Urothelium cell line (cell line): Measurements from ENCODE around the gene APOBEC4.
"Not testable (repeated sequence)": the region's sequence is repeated elsewhere in the genome, so short reads cannot be mapped to it uniquely, and the experiment has no call there.

Source experiments
- DNase-seq: peaks from one replicate; pipeline ENCODE4 v3.0.0; 2011; ENCODE audit warnings: low spot score, mixed read lengths
- FAIRE-seq: peaks from 2 replicates; lab custom pipeline; 2011; peaks lifted over from hg19 to GRCh38; lab: Jason Lieb, UNC

Gene APOBEC4, protein sequence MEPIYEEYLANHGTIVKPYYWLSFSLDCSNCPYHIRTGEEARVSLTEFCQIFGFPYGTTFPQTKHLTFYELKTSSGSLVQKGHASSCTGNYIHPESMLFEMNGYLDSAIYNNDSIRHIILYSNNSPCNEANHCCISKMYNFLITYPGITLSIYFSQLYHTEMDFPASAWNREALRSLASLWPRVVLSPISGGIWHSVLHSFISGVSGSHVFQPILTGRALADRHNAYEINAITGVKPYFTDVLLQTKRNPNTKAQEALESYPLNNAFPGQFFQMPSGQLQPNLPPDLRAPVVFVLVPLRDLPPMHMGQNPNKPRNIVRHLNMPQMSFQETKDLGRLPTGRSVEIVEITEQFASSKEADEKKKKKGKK

DNA sequence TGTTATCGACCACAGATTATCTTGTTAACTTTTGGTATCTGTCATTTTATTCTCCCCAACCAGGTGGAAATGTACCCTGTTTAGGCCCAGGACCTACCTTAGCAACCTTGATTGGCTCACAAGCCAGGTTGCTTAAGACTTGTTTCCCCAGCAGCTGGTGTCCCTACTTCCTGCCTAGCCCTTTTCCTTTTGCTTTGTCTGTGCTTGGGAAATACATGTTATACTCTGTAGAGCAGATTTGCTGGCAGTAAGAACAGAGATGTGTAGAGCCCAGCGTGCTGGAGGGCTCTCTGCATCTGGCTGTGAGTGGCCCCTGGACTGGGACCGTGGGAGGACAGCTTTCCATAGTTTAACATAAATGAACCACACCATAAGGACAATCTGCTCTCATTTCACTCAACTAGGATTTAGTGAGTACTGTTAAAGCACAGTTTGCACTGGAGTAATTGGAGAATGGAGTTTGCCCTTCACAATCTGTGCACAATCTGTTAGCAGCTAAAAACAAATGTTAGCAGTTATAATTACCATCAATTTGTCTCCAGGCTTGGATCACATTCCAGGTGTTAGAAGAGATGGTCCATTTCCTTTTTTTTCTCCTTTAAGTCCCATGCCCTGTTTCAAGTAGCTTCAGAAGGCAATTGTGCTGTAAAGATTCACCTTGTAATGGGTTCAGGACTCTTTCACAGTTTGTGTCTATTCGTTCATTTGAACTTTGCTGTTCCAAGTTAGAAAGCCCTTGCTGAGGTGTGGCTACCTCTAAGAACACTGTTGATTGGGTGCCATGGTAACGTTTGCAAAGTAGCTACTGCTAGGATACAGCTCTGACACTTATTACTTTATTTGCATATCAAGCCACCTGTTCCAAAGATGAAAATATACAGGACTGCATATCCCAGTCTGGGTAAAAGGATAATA is at the start of gene APOBEC4:
APOBEC4 (minus strand) TSS at position 770 of the 915 bp plus-strand sequence. CDS start 4,535 bp downstream, outside the sequence.
- FAIRE-seq (no peak), DNase-seq (no peak)

DNA sequence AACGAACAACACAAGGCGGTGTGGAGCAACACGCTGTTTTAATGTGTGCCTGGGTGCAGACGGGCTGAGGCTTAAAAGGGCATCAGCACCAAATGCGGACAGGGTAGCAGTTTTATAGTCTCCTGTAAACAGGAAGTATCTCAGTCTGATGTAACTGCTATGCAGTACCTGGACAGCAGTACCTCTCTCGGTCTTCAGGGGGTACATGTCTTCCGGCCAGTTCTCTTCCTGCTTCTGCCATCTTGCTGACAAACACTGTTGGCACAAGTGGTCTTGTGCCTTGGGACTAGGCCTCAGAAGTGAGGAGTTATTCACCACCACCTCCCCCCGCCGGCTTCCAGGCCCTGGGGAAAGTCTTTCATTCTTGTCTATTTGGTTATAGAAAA is 49.7 kb upstream of the APOBEC4 start:
- no peak for DNase-seq
- no peak for FAIRE-seq

- DNase-seq (no peak), FAIRE-seq (no peak)
Measured at GRCh38 chr1:183702087-183702812, 49.1 kb upstream of the APOBEC4 start.

DNA sequence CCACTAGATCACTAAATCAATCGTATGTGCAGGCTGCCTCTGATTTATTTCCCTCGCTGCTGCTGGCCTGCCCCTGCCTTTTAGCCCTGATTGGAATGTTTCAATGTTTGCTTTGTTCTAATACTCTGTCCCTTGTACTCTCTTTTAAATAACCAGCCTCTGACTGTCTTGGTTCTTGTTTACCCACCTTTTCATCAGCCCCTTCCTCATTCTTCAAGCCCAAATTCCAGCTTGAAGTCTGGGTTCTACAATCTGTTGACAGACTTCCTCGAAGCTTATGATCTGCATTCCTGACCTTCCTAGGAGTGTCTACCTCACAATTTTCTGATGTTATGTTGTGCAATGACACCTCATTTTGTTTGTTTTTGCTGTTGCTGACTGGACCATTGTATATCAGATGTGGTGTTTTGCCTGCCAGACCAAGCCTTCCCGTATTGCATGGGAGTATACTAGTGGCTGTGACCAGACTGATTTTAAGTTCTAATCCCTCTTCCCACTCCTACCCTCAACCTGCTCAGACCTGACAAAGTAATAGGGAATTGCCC is 46.6 kb upstream of the APOBEC4 start:
- DNase-seq = no peak
- FAIRE-seq = no peak

DNA sequence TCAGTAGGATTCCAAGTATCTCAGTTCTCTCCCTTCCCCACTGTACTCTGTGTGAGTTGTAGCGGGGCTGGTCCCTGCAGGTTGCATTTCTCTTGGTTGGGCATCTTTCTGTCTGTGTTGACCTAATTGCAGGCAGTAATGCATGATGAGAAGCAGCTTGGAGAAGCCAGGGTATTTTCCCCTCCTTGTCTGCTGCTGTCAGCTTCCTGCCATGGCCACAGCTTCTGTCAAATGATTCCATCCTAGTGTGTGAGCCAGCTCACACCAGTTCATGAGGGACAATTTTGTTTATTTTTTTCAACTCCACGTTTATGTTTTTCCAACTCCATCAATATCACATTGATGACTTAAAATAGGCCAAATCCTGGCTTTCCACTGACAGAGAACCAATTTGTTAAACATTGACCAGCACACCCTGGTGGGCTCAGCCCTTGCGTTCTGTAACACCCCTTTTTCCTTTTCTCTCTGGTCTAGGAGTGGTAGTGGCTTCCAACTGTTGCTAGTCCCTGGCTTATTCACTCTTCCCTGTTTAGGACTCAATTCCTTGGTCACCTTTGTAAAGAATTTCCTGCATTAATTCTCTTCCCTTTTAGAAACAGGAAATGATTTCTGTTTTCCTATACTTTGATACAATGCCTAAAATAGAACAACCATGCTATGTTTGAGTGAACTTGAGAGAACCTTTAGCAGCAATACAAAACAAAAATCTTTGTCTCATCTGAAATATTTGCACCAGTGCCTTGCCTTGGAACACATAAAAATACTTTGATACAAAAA is 44.9 kb upstream of the APOBEC4 start:
- no peak for DNase-seq
- no peak for FAIRE-seq

GRCh38 chr1:183696981-183697380 is 43.9 kb upstream of the APOBEC4 start:
- FAIRE-seq (no peak), DNase-seq (no peak)

GRCh38 chr1:183694755-183695154 is 41.6 kb upstream of the APOBEC4 start:
- FAIRE-seq (no peak), DNase-seq (no peak)

- FAIRE-seq = no peak
- DNase-seq = no peak
Measured at GRCh38 chr1:183694066-183694465, 41.0 kb upstream of the APOBEC4 start.

GRCh38 chr1:183693521-183693920 is 40.4 kb upstream of the APOBEC4 start:
- no peak for DNase-seq
- FAIRE-seq = no peak

DNA sequence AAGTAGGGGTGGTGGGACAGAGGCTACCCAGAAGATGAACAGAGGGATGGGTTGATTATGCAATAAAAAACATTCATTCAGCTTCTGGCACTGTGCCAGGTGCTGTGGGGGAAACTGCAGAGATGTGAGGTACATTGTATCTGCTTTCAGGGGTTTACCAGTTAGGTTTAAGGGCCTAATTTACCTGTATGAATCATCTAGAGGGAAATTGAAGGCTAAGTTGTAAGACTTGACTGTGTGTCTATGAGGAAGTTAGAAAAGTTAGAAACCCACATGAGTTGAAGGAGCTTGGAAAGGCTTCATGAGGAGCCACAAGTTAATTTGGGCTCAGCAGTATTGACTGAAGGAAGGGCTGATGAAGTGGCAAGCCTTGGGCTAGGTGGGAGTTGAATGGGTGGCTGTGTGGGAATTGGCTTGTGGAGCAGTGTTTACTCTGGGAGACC is 36.7 kb upstream of the APOBEC4 start:
- FAIRE-seq (no peak), DNase-seq (no peak)

GRCh38 chr1:183688341-183689060 is 35.4 kb upstream of the APOBEC4 start:
- DNase-seq (no peak), FAIRE-seq (no peak)

GRCh38 chr1:183687546-183688304 is 34.6 kb upstream of the APOBEC4 start:
- DNase-seq (no peak), FAIRE-seq (no peak)

- FAIRE-seq = no peak
- no peak for DNase-seq
Measured at GRCh38 chr1:183686229-183686628, 33.1 kb upstream of the APOBEC4 start.

- no peak for FAIRE-seq
- DNase-seq = peak; percentile 59
Measured at GRCh38 chr1:183685112-183685713, 32.1 kb upstream of the APOBEC4 start.

DNA sequence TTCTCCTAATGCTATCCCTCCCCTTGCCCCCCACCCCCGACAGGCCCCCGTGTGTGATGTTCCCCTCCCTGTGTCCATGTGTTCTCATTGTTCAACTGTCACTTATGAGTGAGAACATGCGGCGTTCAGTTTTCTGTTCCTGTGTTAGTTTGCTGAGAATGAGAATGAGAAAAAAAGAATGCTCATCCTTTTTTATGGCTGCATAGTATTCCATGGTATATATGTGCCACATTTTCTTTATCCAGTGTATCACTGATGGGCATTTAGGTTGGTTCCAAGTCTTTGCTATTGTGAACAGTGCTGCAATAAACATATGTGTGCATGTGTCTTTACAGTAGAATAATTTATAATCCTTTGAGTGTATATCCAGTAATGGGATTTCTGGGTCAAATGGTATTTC is 26.2 kb upstream of the APOBEC4 start:
- not testable (repeated sequence) for DNase-seq, FAIRE-seq

DNA sequence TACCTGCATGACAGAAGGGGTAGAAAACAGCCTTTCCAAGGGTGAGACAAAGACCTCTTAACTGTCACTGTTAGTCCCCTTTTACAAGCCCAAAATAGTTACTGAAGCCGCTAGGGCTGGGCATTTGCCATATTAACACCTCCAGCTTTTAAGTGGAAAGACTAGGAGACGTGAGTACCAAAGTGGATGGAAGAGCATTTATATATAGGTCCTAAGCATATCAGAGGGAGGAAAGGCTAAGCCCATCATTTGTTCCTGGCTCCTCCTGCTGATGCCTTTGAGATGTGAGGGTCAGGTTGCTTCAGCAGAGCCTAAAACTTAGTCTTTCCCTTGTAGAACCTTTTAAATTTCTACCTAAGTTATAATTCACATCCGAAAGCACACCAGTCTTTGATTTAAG is 25.7 kb upstream of the APOBEC4 start:
- no peak for DNase-seq
- no peak for FAIRE-seq

DNA sequence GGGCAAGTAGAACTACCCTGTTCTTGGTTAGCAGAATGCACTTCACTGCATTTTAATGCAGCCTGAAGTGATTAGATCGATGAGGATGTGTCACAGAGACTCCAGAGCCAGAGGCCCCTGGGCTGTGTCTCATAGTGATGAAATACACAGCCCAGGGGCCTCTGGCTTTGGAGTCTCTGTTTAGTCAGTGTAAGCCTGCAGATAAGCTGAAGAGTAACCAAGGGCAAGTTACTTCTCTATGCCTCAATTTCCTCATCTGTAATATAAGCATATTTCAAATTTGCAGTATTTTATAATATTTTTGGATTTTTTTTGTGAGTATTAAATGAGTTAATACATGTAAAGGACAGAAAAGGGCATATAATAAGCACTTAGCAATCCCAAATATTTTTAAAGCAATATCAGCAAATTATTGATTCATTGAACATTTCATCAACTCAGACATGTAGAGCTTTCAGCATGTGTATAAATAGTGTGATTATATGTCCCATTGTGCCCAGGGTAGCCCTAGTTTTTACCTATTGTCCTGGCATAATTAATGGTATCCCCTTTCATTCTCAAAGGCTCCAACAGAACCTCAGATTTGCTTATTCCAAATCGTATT is 23.6 kb upstream of the APOBEC4 start:
- FAIRE-seq (no peak), DNase-seq (no peak)
